H1 (cell line): ENCODE measurements around the gene KIAA1671. TPM values are rescaled to one million over a fixed set of nuclear protein-coding genes. Genes with fewer than 3 reads are reported as not detected.

Source experiments
- BCL11A ChIP-seq, 2 experiments: IDR thresholded peaks; one replicate each; pipeline ENCODE4 v1.6.1; 2011; ENCODE audit warnings: low read depth in 2 of 2, low read length in 2 of 2, mild to moderate bottlenecking in 2 of 2
- GABPA ChIP-seq: IDR thresholded peaks from 2 replicates; pipeline ENCODE4 v1.6.1; 2011; ENCODE audit warnings: mild to moderate bottlenecking, low read length, moderate library complexity, borderline replicate concordance; ENCODE audit not compliant: insufficient read depth
- RAD21 ChIP-seq, 2 experiments: IDR thresholded peaks in 1 of 2; conservative IDR thresholded peaks in 1 of 2; 2 replicates each; pipeline ENCODE4 v1.6.1; 2011; ENCODE audit warnings: low read depth in 2 of 2, low read length in 2 of 2, improper control_type of control experiment in 1 of 2, inconsistent platforms in 1 of 2, mild to moderate bottlenecking in 1 of 2, moderate library complexity in 1 of 2
- RFX5 ChIP-seq: IDR thresholded peaks from 2 replicates; pipeline ENCODE4 v1.6.1; 2011; ENCODE audit warnings: low read depth, low read length, improper control_type of control experiment, borderline replicate concordance
- SP4 ChIP-seq: IDR thresholded peaks from 2 replicates; pipeline ENCODE4 v1.6.1; 2012; ENCODE audit warnings: low read length, inconsistent platforms
- TCF12 ChIP-seq: IDR thresholded peaks from 2 replicates; pipeline ENCODE4 v1.6.1; 2011; ENCODE audit warnings: low read depth, mild to moderate bottlenecking, low read length
- polyA plus RNA-seq, 7 experiments: library from polyadenylated mRNA; depleted of rRNA in 3 of 7; stranded (reverse) in 5 of 7; unstranded in 2 of 7; fragments of >200 nt in 5 of 7; fragments of 200-250 nt in 2 of 7; gene quantifications; 1 replicate in 5 of 7; 2 replicates in 1 of 7; 4 replicates in 1 of 7; pipeline versions ENCODE4 v1.2.1 to v1.2.3, GENCODE V29; 2011 to 2013; ENCODE audit warnings: missing spikeins in 2 of 7, mixed read lengths in 2 of 7
- total RNA-seq: library from RNA; stranded (reverse); fragmentation: NEBNext Ultra II Directional; extraction: Animal tissue kit (Norgen Biotek cat#: 25700); gene quantifications from 2 replicates; pipeline ENCODE4 v1.2.1, GENCODE V29; 2021
- TF ChIP-seq, protein P1 (sequence below): IDR thresholded peaks from 2 replicates; pipeline ENCODE4 v1.6.1; 2012; ENCODE audit warnings: low read length, inconsistent platforms

KIAA1671 gene
- total and polyA plus RNA-seq, 2 of the 8 experiments (the other 6 are each of a cell fraction or from before 2014, with no cell fraction given): 6.4 to 23.9 TPM

DNA sequence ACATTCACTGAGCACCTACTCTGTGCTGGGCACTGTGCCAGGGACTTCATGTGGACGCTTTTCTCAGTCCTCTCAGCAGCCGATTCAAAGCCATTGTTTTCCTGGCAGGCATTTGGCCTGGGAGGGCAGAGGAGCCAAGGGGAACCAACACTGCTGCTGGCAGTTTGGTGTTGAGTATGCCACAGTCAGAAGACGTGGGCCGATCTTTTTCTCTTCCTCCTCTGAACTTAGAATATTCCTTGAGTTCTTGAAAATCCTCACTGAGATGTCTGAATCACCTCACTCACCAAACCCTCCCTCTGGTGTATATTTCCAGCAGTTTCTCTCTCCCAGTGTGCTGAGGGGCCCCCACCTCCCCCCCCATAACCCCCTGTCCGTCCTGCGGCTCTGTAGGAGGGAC lies 132.6 kb downstream of the KIAA1671 start (continued):
- TF ChIP-seq BCL11A (IDR thresholded peaks at IDR 0.05; ENCODE audit: low read depth in 2 of 2, low read length in 2 of 2) (no peak), GABPA (no peak), RAD21 (IDR thresholded peaks at IDR 0.05 in 1 of 2, conservative IDR thresholded peaks at IDR 0.05 in 1 of 2; ENCODE audit: low read depth in 2 of 2, low read length in 2 of 2) (no peak), TCF12 (no peak), RFX5 (no peak), SP4 (no peak)
- TF ChIP-seq, protein P1, sequence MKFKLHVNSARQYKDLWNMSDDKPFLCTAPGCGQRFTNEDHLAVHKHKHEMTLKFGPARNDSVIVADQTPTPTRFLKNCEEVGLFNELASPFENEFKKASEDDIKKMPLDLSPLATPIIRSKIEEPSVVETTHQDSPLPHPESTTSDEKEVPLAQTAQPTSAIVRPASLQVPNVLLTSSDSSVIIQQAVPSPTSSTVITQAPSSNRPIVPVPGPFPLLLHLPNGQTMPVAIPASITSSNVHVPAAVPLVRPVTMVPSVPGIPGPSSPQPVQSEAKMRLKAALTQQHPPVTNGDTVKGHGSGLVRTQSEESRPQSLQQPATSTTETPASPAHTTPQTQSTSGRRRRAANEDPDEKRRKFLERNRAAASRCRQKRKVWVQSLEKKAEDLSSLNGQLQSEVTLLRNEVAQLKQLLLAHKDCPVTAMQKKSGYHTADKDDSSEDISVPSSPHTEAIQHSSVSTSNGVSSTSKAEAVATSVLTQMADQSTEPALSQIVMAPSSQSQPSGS: no peak
